Measurements from ENCODE around the gene CNTFR.

- TF ChIP-seq CTCF (IDR thresholded peaks at IDR 0.05) (no peak), POLR2A (IDR thresholded peaks at IDR 0.05) (no peak)
Observed at GRCh38 chr9:34565856-34566255, 23.7 kb downstream of the CNTFR start.

Data from Peyer's patch (tissue), 4 donors.